SK-N-SH (cell line): ENCODE data around the gene ZNF134. TPM values are rescaled to one million over a fixed set of nuclear protein-coding genes. Genes with fewer than 3 reads are reported as not detected.

Experiments
- CTCF ChIA-PET: fragments of 300-600, 350-600 bp; formaldehyde crosslinking; extraction: SDS; loops from one replicate; lab custom pipeline; 2021; lab: Yijun Ruan, JAX
- POLR2A ChIA-PET: fragments of 350-600 bp; sonication (Branson Sonifier 250); formaldehyde crosslinking; extraction: SDS; loops from one replicate; lab custom pipeline; 2020; ENCODE audit warnings: antibody characterized with exemption, inconsistent platforms; lab: Yijun Ruan, JAX
- DNase-seq: peaks from one replicate; pipeline ENCODE4 v3.0.0; 2012
- H2AFZ ChIP-seq: fragments of 200-600 bp; sonication (generic); 2 replicates; pipeline ENCODE4 v1.8.1; 2016; ENCODE audit warnings: antibody characterized with exemption, mild to moderate bottlenecking, low read depth
- H3F3A ChIP-seq: fragments of 200-600 bp; sonication (generic); replicated peaks from 2 replicates; pipeline ENCODE3; 2016; ENCODE audit warnings: antibody characterized with exemption, mild to moderate bottlenecking; ENCODE audit not compliant: insufficient read depth
- H3K27ac ChIP-seq, 2 experiments: fragments of 200-500 bp in 1 of 2; fragments of 200-600 bp in 1 of 2; sonication (Bioruptor generic) in 1 of 2; sonication (generic), shearing (Covaris generic) in 1 of 2; 2 replicates each; pipeline versions ENCODE4 v1.5.1 to v1.6.1; 2014 to 2016; ENCODE audit warnings: low read depth in 2 of 2, inconsistent platforms in 1 of 2, low read length in 1 of 2, mild to moderate bottlenecking in 1 of 2, mixed read lengths in 1 of 2
- H3K27me3 ChIP-seq: fragments of 200-600 bp; sonication (generic), shearing (Covaris generic); 2 replicates; pipeline ENCODE4 v1.6.1; 2016; ENCODE audit warnings: mixed run types; ENCODE audit not compliant: insufficient read depth
- H3K36me3 ChIP-seq, 2 experiments: fragments of 200-500 bp in 1 of 2; fragments of 200-600 bp in 1 of 2; sonication (Bioruptor generic) in 1 of 2; sonication (generic) in 1 of 2; replicated peaks in 1 of 2; 2 replicates each; pipeline versions ENCODE3 to v1.5.1; 2014 to 2016; ENCODE audit warnings: low read length in 1 of 2, mild to moderate bottlenecking in 1 of 2; ENCODE audit not compliant: insufficient read depth in 2 of 2, control insufficient read depth in 1 of 2
- H3K4me1 ChIP-seq, 2 experiments: fragments of 200-500 bp in 1 of 2; fragments of 200-600 bp in 1 of 2; sonication (Bioruptor generic) in 1 of 2; sonication (generic), shearing (Covaris generic) in 1 of 2; 2 replicates each; pipeline versions ENCODE4 v1.5.1 to v1.6.1; 2014 to 2016; ENCODE audit warnings: low read depth in 1 of 2, low read length in 1 of 2, mixed run types in 1 of 2; ENCODE audit not compliant: insufficient read depth in 2 of 2, control insufficient read depth in 1 of 2
- H3K4me2 ChIP-seq: fragments of 200-600 bp; sonication (generic), shearing (Covaris generic); 2 replicates; pipeline ENCODE4 v1.6.1; 2017; ENCODE audit warnings: mixed run types
- H3K4me3 ChIP-seq, 2 experiments: fragments of 200-500 bp in 1 of 2; fragments of 200-600 bp in 1 of 2; sonication (Bioruptor generic) in 1 of 2; sonication (generic), shearing (Covaris generic) in 1 of 2; 2 replicates each; pipeline versions ENCODE4 v1.5.1 to v1.8.1; 2014 to 2016; ENCODE audit warnings: low read depth in 2 of 2, inconsistent platforms in 1 of 2, low read length in 1 of 2, mild to moderate bottlenecking in 1 of 2, mixed read lengths in 1 of 2, moderate library complexity in 1 of 2
- H3K79me2 ChIP-seq: fragments of 200-600 bp; sonication (generic); 2 replicates; pipeline ENCODE4 v1.8.1; 2017; ENCODE audit warnings: mild to moderate bottlenecking; ENCODE audit not compliant: insufficient read depth
- H3K9ac ChIP-seq: fragments of 200-600 bp; sonication (generic); 2 replicates; pipeline ENCODE4 v1.6.1; 2017; ENCODE audit warnings: mixed run types
- H3K9me2 ChIP-seq: fragments of 200-600 bp; sonication (generic); 2 replicates; pipeline ENCODE4 v1.6.1; 2017; ENCODE audit warnings: mixed run types
- H3K9me3 ChIP-seq: fragments of 200-600 bp; sonication (generic); 2 replicates; pipeline ENCODE4 v1.6.1; 2017; ENCODE audit warnings: mixed run types, mild to moderate bottlenecking, moderate library complexity
- H4K20me1 ChIP-seq: fragments of 200-600 bp; sonication (generic); 2 replicates; pipeline ENCODE4 v1.6.1; 2017; ENCODE audit warnings: mild to moderate bottlenecking, mixed run types; ENCODE audit not compliant: insufficient read depth
- CTCF ChIP-seq: fragments of 200-600 bp; sonication (generic); IDR thresholded peaks from 2 replicates; pipeline ENCODE4 v1.6.1; 2017; ENCODE audit warnings: antibody characterized with exemption, mild to moderate bottlenecking, moderate library complexity
- EZH2phosphoT487 ChIP-seq: fragments of 200-600 bp; sonication (generic); IDR thresholded peaks from 2 replicates; pipeline ENCODE4 v1.6.1; 2017; ENCODE audit warnings: low read depth, mixed run types, mild to moderate bottlenecking, antibody characterized with exemption, moderate library complexity, borderline replicate concordance
- FOXM1 ChIP-seq: IDR thresholded peaks from 2 replicates; pipeline ENCODE4 v1.4.0; 2012; ENCODE audit warnings: low read depth, mild to moderate bottlenecking
- GATA2 ChIP-seq: sonication (generic); formaldehyde crosslinking; IDR thresholded peaks from 2 replicates; pipeline ENCODE4 v1.5.0; 2020; ENCODE audit warnings: mild to moderate bottlenecking, missing genetic modification reagents
- SIN3A ChIP-seq: IDR thresholded peaks from 2 replicates; pipeline ENCODE4 v1.6.1; 2012; ENCODE audit warnings: low read depth, mild to moderate bottlenecking, low read length, moderate library complexity, borderline replicate concordance
- WGBS: methylation state at CpG from one replicate; pipeline ENCODE4 v1.1.6; 2017; ENCODE audit warnings: low lambda C conversion rate; 5-methylcytosine and 5-hydroxymethylcytosine counted together
- polyA plus RNA-seq, 3 experiments: library from polyadenylated mRNA; depleted of rRNA; stranded (reverse); fragments of >200 nt; gene quantifications; 2 replicates each; pipeline ENCODE4 v1.2.3, GENCODE V29; 2012

The ZNF134 gene
- polyA plus RNA-seq, 1 of the 3 experiments (the other 2 are of a cell fraction), result 9.8 TPM

DNA sequence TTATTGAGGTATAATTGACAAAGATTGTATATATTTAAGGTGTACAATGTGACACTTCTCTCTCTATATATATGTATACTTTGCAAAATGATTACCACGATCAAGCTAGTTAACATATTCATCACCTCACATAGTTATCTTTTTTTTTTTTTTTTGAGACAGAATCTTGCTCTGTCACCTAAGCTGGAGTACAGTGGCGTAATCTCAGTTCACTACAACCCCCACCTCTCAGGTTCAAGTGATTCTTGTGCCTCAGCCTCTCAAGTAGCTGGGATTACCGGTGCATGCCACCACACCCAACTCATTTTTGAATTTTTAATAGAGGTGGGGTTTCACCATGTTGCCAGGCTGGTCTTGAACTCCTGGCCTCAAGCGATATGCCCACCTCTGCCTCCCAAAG is 58.4 kb downstream of the ZNF134 start:
- Histone ChIP-seq H4K20me1 (no peaks in the 10 kb centered on the region), H3K9me3 (no peaks in the 10 kb centered on the region), H3K36me3 (no peaks in the 10 kb centered on the region), H3K4me2 (no peak overlapping the region), H3K27ac (no peak overlapping the region), H3K79me2 (no peaks in the 10 kb centered on the region), H3K27me3 (no peaks in the 10 kb centered on the region), H3K4me1 (no peaks in the 10 kb centered on the region), H2AFZ (no peak overlapping the region), H3K9me2 (no peaks in the 10 kb centered on the region), H3K9ac (no peak overlapping the region), H3K4me3 (no peak overlapping the region), H3F3A (no peaks in the 10 kb centered on the region)
- ChIA-PET POLR2A (interaction anchor here (2.1 kb wide), 1 partner anchor 9 kb away, joined by 8 read pairs; the partner anchor contains the start of gene ZNF551), CTCF (no interaction called here)
- 11% methylated on average over 4 of the region's 4 CpGs for WGBS
- TF ChIP-seq EZH2phosphoT487 (no peak), GATA2 (CRISPR knock-in tag) (no peak), CTCF (no peak), SIN3A (no peak), FOXM1 (no peak)
- DNase-seq, result no peak

Other genes with a start within 250 kb of the ZNF134 start
- 6.8 and 7.7 TPM in 2 replicates for gene ZNF548, start 224.4 kb upstream of the ZNF134 start, polyA plus RNA-seq (2012; rRNA removed)
- 3.9 and 5.0 TPM in 2 replicates for gene ZNF17, start 203.1 kb upstream of the ZNF134 start, polyA plus RNA-seq (2012; rRNA removed)
- gene ZNF749, start 178.9 kb upstream of the ZNF134 start, polyA plus RNA-seq (2012; rRNA removed), result 12.6 and 14.9 TPM in 2 replicates
- gene VN1R1, start 157.1 kb upstream of the ZNF134 start, polyA plus RNA-seq (2012; rRNA removed), result 0.03 and 0.06 TPM in 2 replicates
- gene ZNF772, start 136.7 kb upstream of the ZNF134 start, polyA plus RNA-seq (2012; rRNA removed), result 0.99 and 1.2 TPM in 2 replicates
- 7.8 and 10.4 TPM in 2 replicates for gene ZNF419, start 126.5 kb upstream of the ZNF134 start, polyA plus RNA-seq (2012; rRNA removed)
- gene ZNF773, start 114.3 kb upstream of the ZNF134 start, polyA plus RNA-seq (2012; rRNA removed), result 6.6 and 9.0 TPM in 2 replicates
- 2.4 and 3.3 TPM in 2 replicates for gene ZNF549, start 86.9 kb upstream of the ZNF134 start, polyA plus RNA-seq (2012; rRNA removed)
- 5.7 and 7.1 TPM in 2 replicates for gene ZNF550, start 54.4 kb upstream of the ZNF134 start, polyA plus RNA-seq (2012; rRNA removed)
- gene ZNF416, start 35.3 kb upstream of the ZNF134 start, polyA plus RNA-seq (2012; rRNA removed), result 2.0 and 2.8 TPM in 2 replicates
- gene ZIK1, start 30.1 kb upstream of the ZNF134 start, polyA plus RNA-seq (2012; rRNA removed), result 2.1 and 2.4 TPM in 2 replicates
- gene ZNF530, start 14.4 kb upstream of the ZNF134 start, polyA plus RNA-seq (2012; rRNA removed), result 4.4 and 4.6 TPM in 2 replicates
- gene ZNF211, start 18.9 kb downstream of the ZNF134 start, polyA plus RNA-seq (2012; rRNA removed), result 8.6 and 10.7 TPM in 2 replicates
- not detected in 2 replicates for gene ZSCAN4, start 54.7 kb downstream of the ZNF134 start, polyA plus RNA-seq (2012; rRNA removed)
- gene ZNF551, start 67.7 kb downstream of the ZNF134 start, polyA plus RNA-seq (2012; rRNA removed), result 4.9 and 5.9 TPM in 2 replicates
- not detected in 2 replicates for gene ZNF154, start 95.0 kb downstream of the ZNF134 start, polyA plus RNA-seq (2012; rRNA removed)
- gene ZNF671, start 113.4 kb downstream of the ZNF134 start, polyA plus RNA-seq (2012; rRNA removed), result not detected in 2 replicates
- 7.5 and 10.0 TPM in 2 replicates for gene ZNF776, start 132.6 kb downstream of the ZNF134 start, polyA plus RNA-seq (2012; rRNA removed)
- 3.5 and 3.7 TPM in 2 replicates for gene ZNF586, start 155.4 kb downstream of the ZNF134 start, polyA plus RNA-seq (2012; rRNA removed)
- gene ZNF552, start 200.7 kb downstream of the ZNF134 start, polyA plus RNA-seq (2012; rRNA removed), result 3.2 and 4.4 TPM in 2 replicates
- 2.4 and 4.5 TPM in 2 replicates for gene ZNF587B, start 216.1 kb downstream of the ZNF134 start, polyA plus RNA-seq (2012; rRNA removed)
- 7.4 and 12.1 TPM in 2 replicates for gene ZNF587, start 235.6 kb downstream of the ZNF134 start, polyA plus RNA-seq (2012; rRNA removed)